Endothelial cell of umbilical vein (primary cell): Measurements from ENCODE around the gene NHERF2. TPM values are rescaled to one million over a fixed set of nuclear protein-coding genes. Genes with fewer than 3 reads are reported as not detected.

Experiments
- BruUV-seq: library from RNA; stranded (reverse); fragments of 400-500 nt; replicated peaks from 2 replicates; lab custom pipeline; 2021; lab: Mats Ljungman, UMichigan
- CTCF ChIA-PET: fragments of 300-600, 350-600 bp; sonication (Branson Sonifier 250); formaldehyde crosslinking; loops from one replicate; lab custom pipeline; 2021; ENCODE audit warnings: antibody characterized with exemption, inconsistent platforms; lab: Charles Lee
- POLR2A ChIA-PET: fragments of 300-600, 350-600 bp; sonication (Branson Sonifier 250); formaldehyde crosslinking; loops from one replicate; lab custom pipeline; 2021; ENCODE audit warnings: antibody characterized with exemption, inconsistent platforms; lab: Charles Lee
- DNase-seq: peaks from one replicate; pipeline ENCODE4 v3.0.0-alpha.2; 2011; ENCODE audit warnings: low read depth, low spot score
- FAIRE-seq: peaks from 2 replicates; lab custom pipeline; 2011; peaks lifted over from hg19 to GRCh38; lab: Jason Lieb, UNC
- H2AFZ ChIP-seq: 2 replicates; pipeline ENCODE4 v1.6.0; 2012; ENCODE audit warnings: low read depth, low read length, control low read depth, inconsistent platforms
- H3K27ac ChIP-seq: 2 replicates; pipeline ENCODE4 v1.5.1; 2011; ENCODE audit warnings: low read depth, mild to moderate bottlenecking, control low read depth, low read length, moderate library complexity; ENCODE audit not compliant: insufficient read depth
- H3K27me3 ChIP-seq, 2 experiments: 2 replicates each; pipeline versions ENCODE4 v1.6.0 to v1.6.1; 2011; ENCODE audit warnings: low read length in 2 of 2, mixed read lengths in 1 of 2; ENCODE audit not compliant: control insufficient read depth in 2 of 2, insufficient read depth in 2 of 2
- H3K36me3 ChIP-seq, 2 experiments: 2 replicates in 1 of 2; 3 replicates in 1 of 2; pipeline ENCODE4 v1.5.1; 2011; ENCODE audit warnings: low read length in 2 of 2, mild to moderate bottlenecking in 1 of 2, moderate library complexity in 1 of 2; ENCODE audit not compliant: control insufficient read depth in 2 of 2, insufficient read depth in 2 of 2; ENCODE audit errors: extremely low read depth in 1 of 2
- H3K4me1 ChIP-seq: 3 replicates; pipeline ENCODE4 v1.5.1; 2011; ENCODE audit warnings: mild to moderate bottlenecking, low read length; ENCODE audit not compliant: control insufficient read depth, insufficient read depth; ENCODE audit errors: extremely low read depth
- H3K4me2 ChIP-seq: 2 replicates; pipeline ENCODE4 v1.6.1; 2011; ENCODE audit warnings: low read length, control low read depth, mixed read lengths; ENCODE audit not compliant: insufficient read depth
- H3K4me3 ChIP-seq, 3 experiments: fragments of 200-600 bp in 1 of 3; sonication (generic), shearing (Covaris generic) in 1 of 3; replicated peaks in 1 of 3; 2 replicates each; pipeline ENCODE4 v1.5.1; 2011 to 2016; ENCODE audit warnings: control low read depth in 3 of 3, low read length in 3 of 3, mild to moderate bottlenecking in 2 of 3, inconsistent platforms in 1 of 3, low read depth in 1 of 3, moderate library complexity in 1 of 3; ENCODE audit not compliant: insufficient read depth in 1 of 3
- H3K79me2 ChIP-seq: 2 replicates; pipeline ENCODE4 v1.6.0; 2012; ENCODE audit warnings: low read length, inconsistent platforms; ENCODE audit not compliant: control insufficient read depth, insufficient read depth
- H3K9ac ChIP-seq: replicated peaks from 2 replicates; pipeline ENCODE3; 2011; ENCODE audit warnings: low read length, control low read depth; ENCODE audit not compliant: insufficient read depth; ENCODE audit errors: extremely low read depth
- H3K9me1 ChIP-seq: replicated peaks from 3 replicates; pipeline ENCODE4 v1.6.0; 2011; ENCODE audit warnings: mild to moderate bottlenecking, low read length; ENCODE audit not compliant: control insufficient read depth, insufficient read depth; ENCODE audit errors: extremely low read depth
- H3K9me3 ChIP-seq: replicated peaks from 2 replicates; pipeline ENCODE4 v1.5.1; 2012; ENCODE audit warnings: low read length, inconsistent platforms; ENCODE audit not compliant: control insufficient read depth, insufficient read depth
- H4K20me1 ChIP-seq: replicated peaks from 2 replicates; pipeline ENCODE3; 2011; ENCODE audit warnings: mild to moderate bottlenecking, low read length; ENCODE audit not compliant: control insufficient read depth, insufficient read depth; ENCODE audit errors: extremely low read depth
- CTCF ChIP-seq, 2 donors: IDR thresholded peaks; 1 replicate in 1 of 2; 2 replicates in 1 of 2; pipeline ENCODE4 v1.5.1; 2011; ENCODE audit warnings: low read length in 2 of 2, mild to moderate bottlenecking in 2 of 2, moderate library complexity in 2 of 2, control low read depth in 1 of 2, inconsistent platforms in 1 of 2, low read depth in 1 of 2; ENCODE audit not compliant: insufficient read depth in 1 of 2; ENCODE audit errors: extremely low read depth in 1 of 2
- EZH2 ChIP-seq: IDR thresholded peaks from 2 replicates; pipeline ENCODE4 v1.6.1; 2012; ENCODE audit warnings: borderline replicate concordance, low read depth, mild to moderate bottlenecking, moderate library complexity, low read length, inconsistent platforms; ENCODE audit not compliant: severe bottlenecking
- FOS ChIP-seq: IDR thresholded peaks from 2 replicates; pipeline ENCODE4 v1.6.1; 2011; ENCODE audit warnings: mild to moderate bottlenecking, low read length, moderate library complexity, borderline replicate concordance; ENCODE audit not compliant: insufficient read depth
- GATA2 ChIP-seq: IDR thresholded peaks from 2 replicates; pipeline ENCODE4 v1.7.0; 2011; ENCODE audit warnings: low read depth, mild to moderate bottlenecking, moderate library complexity, mixed read lengths, low read length; ENCODE audit not compliant: insufficient read length, insufficient read depth
- JUN ChIP-seq: IDR thresholded peaks from 2 replicates; pipeline ENCODE4 v1.6.1; 2011; ENCODE audit warnings: borderline replicate concordance, low read depth; ENCODE audit not compliant: insufficient read length, insufficient read depth
- MAX ChIP-seq: IDR thresholded peaks from 2 replicates; pipeline ENCODE4 v1.6.1; 2011; ENCODE audit not compliant: insufficient read depth, insufficient read length
- MYC ChIP-seq: IDR thresholded peaks from one replicate; pipeline ENCODE4 v1.6.1; 2011; ENCODE audit warnings: mild to moderate bottlenecking, low read depth, low read length
- POLR2A ChIP-seq: IDR thresholded peaks from 2 replicates; pipeline ENCODE4 v1.6.1; 2012; ENCODE audit warnings: low read depth, mild to moderate bottlenecking, control low read depth, low read length
- POLR2AphosphoS5 ChIP-seq: IDR thresholded peaks from 2 replicates; pipeline ENCODE4 v1.6.1; 2012; ENCODE audit warnings: low read depth, mild to moderate bottlenecking, control low read depth, low read length, moderate library complexity; ENCODE audit not compliant: insufficient read depth
- dilution Hi-C: fragments of 300-500 bp; cut with MboI; formaldehyde crosslinking; loops from one replicate; pipeline ENCODE4 v1.15.0; 2019; ENCODE audit warnings: low sequenced_read_pairs; ENCODE audit not compliant: extremely low pct_ligation_motif_present
- intact Hi-C: fragments of 100-400 bp; cut with micrococcal nuclease; formaldehyde crosslinking; loops from one replicate; pipeline ENCODE4 v1.10.0; 2022
- polyA plus RNA-seq, 4 experiments: library from polyadenylated mRNA; depleted of rRNA in 3 of 4; stranded (reverse) in 3 of 4; unstranded in 1 of 4; fragments of >200 nt; gene quantifications; 2 replicates each; pipeline versions ENCODE4 v1.2.1 to v1.2.3, GENCODE V29; 2011 to 2012; ENCODE audit warnings: missing spikeins in 1 of 4
- total RNA-seq: library from RNA; stranded (reverse); gene quantifications from 2 replicates; pipeline ENCODE4 v1.2.3, GENCODE V29; 2021

Gene NHERF2
- total and polyA plus RNA-seq, 2 donors (not counting 3 experiments of a cell fraction or from before 2014, with no cell fraction given): 65.2 to 71.2 TPM

GRCh38 chr16:2077016-2077415 lies 50.3 kb downstream of the NHERF2 start:
- peaks cover 2 to 52% of the 10 kb centered on the region in 2 experiments for H3K36me3 ChIP-seq
- H3K79me2 ChIP-seq: no peaks in the 10 kb centered on the region
- no peak overlapping the region for H3K9ac ChIP-seq
- no TSS peak for BruUV-seq
- no peaks in the 10 kb centered on the region for H3K27me3 ChIP-seq
- no peak overlapping the region for H3K27ac ChIP-seq
- no peak overlapping the region for H3K4me2 ChIP-seq
- FAIRE-seq (no peak), DNase-seq (no peak)
- intact Hi-C loops: no loop called here
- H3K9me1 ChIP-seq: no peaks in the 10 kb centered on the region
- H3K4me3 ChIP-seq: no peak overlapping the region
- H2AFZ ChIP-seq: no peak overlapping the region
- TF ChIP-seq MAX: no peak
- no peak for TF ChIP-seq CTCF (IDR thresholded peaks at IDR 0.05; ENCODE audit: extremely low read depth in 1 of 2, insufficient read depth in 1 of 2, low read depth in 1 of 2, low read length in 2 of 2)
- no peak for TF ChIP-seq FOS
- no peak for TF ChIP-seq POLR2AphosphoS5
- CTCF ChIA-PET: interaction anchor here (0.8 kb wide), 1 partner anchor 9 kb away, joined by 3 read pairs; no protein-coding TSS in a partner anchor
- dilution Hi-C loops: no loop called here
- POLR2A ChIA-PET: no interaction called here
- H3K4me1 ChIP-seq: no peaks in the 10 kb centered on the region
- H3K9me3 ChIP-seq: no peaks in the 10 kb centered on the region
- no peaks in the 10 kb centered on the region for H4K20me1 ChIP-seq

- Histone ChIP-seq H3K4me1 (no peaks in the 10 kb centered on the region), H3K4me3 (no peak overlapping the region), H3K9me1 (no peaks in the 10 kb centered on the region), H3K4me2 (no peak overlapping the region), H3K36me3 (peaks cover 2 to 56% of the 10 kb centered on the region in 2 experiments), H3K9ac (no peak overlapping the region), H3K79me2 (no peaks in the 10 kb centered on the region), H4K20me1 (no peaks in the 10 kb centered on the region), H3K27ac (no peak overlapping the region), H3K27me3 (no peaks in the 10 kb centered on the region), H3K9me3 (no peaks in the 10 kb centered on the region), H2AFZ (no peak overlapping the region)
- intact Hi-C loops: no loop called here
- no TSS peak for BruUV-seq
- dilution Hi-C loops: no loop called here
- ChIA-PET POLR2A (no interaction called here), CTCF (no interaction called here)
- FAIRE-seq (no peak), DNase-seq (no peak)
- TF ChIP-seq MAX: no peak
- TF ChIP-seq GATA2: no peak
- no peak for TF ChIP-seq POLR2A
- no peak for TF ChIP-seq CTCF (IDR thresholded peaks at IDR 0.05; ENCODE audit: extremely low read depth in 1 of 2, insufficient read depth in 1 of 2, low read depth in 1 of 2, low read length in 2 of 2)
- no peak for TF ChIP-seq JUN
- TF ChIP-seq POLR2AphosphoS5: no peak
- no peak for TF ChIP-seq FOS
- TF ChIP-seq MYC: no peak
- no peak for TF ChIP-seq EZH2
Measured at GRCh38 chr16:2077696-2078095, 51.0 kb downstream of the NHERF2 start.
